CD4-positive, alpha-beta T cell treated with Interleukin-10 for 1 hour (primary cell): Measurements from ENCODE around the gene SPARCL1.
"Not testable (repeated sequence)": the region's sequence is repeated elsewhere in the genome, so short reads cannot be mapped to it uniquely, and the experiment has no call there.

Experiments
- DNase-seq: peaks from one replicate; pipeline ENCODE4 v3.0.0-alpha.2; 2020

SPARCL1 gene

DNA sequence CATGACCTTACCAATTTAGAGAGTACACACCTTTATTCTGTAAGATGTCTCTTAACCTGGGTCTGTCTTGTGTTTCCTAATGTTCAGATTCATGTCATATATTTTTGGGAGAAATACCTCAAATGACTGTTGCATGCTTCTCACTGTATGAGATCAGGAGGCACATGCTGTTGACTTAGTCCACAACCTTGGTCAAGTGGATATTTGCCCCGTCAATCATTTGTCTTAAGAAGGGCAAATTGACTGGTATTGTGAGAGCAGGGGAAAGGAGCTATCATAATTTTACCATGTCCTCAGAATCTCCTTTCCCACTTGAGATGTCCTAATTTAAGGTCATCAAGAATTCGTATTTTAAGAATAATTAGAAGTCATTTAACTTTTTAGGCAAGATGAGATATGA is 95.8 kb downstream of the SPARCL1 start:
- DNase-seq, result no peak

DNA sequence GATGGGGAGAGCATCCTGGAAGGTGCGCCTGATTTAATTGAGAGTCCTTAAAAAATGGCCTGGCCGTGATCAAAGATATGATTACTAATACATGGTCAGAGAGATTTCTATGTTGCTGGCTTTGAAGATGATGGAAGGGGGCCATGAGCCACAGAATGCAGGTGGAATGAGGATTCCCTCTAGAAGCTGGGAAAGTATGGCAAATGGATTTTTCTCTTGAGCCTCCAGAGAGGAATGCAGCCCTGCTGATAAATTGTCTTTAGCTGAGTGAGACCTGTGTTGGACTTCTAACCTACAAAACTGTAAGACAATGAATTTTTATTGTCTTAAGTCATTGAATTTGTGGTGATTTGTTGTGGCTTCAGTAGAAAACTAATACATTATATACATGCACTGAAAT is 99.1 kb downstream of the SPARCL1 start:
- DNase-seq, result no peak

DNA sequence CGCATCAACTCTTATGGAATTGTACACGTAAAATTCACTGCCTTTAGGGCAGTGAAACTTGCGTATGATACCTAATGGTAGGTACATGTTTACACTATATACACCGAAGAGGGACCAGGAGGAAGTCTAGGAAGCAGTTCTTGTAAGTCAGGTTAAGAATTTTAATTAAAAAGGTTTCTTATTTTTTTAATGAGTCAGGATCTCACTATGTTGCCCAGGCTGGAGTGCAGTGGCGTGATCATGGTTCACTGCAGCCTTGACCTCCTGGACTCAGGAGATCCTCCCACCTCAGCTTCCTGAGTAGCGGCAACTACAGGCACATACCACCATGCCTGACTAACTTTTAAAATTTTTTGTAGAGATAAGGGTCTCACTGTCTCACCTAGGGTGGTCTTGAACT is 100.2 kb downstream of the SPARCL1 start:
- DNase-seq, result no peak

DNA sequence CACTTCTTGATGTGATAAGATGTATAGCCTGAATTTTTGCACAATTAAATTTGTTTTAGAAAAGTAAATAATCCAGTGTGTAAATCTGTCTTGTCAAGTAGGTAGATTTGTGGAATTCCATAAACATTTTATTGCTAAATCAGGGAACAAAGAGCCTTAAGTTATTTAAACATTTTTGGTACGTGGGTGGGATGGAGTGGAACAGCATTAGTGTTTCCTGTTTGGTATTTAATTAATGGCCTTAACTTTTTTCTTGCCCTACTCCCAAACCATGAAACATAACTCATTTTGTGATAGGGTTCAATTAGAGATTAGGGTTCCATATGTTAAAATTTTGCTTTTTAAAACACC is 101.7 kb downstream of the SPARCL1 start:
- no peak for DNase-seq

DNA sequence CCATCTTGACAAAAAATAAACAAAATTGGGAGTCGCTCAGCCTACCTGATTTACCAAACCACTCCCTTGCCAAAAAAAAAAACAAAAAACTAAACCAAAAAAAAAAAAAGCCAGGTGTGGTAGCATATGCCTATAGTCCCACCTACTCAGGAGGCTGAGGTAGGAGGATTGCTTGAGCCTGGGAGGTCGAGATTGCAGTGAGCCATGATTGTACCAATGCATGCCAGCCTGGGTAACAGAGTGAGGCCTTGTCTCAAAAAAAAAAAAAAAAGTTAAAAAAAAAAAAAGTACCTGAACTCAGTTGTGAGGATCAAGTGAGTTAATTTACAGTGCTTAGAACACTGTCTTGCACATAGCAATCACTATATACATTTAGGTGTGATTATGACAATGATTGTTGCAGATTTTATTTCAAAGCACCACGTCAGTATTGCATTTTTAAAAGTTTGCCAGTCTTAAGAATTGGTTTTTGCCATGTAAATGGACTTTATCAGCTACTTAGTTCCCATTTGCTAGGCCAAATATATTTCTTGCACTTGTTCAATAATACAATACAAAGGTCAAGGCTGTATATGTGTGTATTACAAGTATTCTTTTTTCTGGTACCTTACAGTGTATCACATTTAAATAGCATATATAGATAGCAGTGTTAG is 102.2 kb downstream of the SPARCL1 start:
- DNase-seq, result no peak

- no peak for DNase-seq
These were observed 103.5 kb downstream of the SPARCL1 start for GRCh38 chr4:87425711-87426110.

DNA sequence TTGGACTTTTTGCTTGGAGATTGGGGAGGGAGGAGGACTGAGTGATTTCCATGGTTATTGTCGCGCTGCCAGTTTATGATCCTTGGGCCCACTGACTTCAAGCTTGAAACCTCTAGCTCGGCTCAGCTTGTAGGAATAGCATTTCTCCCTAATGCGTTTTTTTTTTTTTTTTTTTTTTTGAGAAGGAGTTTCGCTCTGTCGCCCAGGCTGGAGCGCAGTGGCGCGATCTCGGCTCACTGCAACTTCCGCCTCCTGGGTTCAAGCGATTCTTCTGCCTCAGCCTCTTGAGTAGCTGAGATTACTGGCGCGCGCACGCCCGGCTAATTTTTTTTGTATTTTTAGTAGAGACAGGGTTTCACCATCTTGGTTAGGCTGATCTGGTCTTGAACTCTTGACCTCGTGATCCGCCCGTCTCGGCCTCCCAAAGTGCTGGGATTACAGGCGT is 105.1 kb downstream of the SPARCL1 start:
- not testable (repeated sequence) for DNase-seq
